Activated naive CD4-positive, alpha-beta T cell treated with anti-CD3 and anti-CD28 coated beads, Interleukin-2, amount 10 ng/mL, durations not matched to agents 7 days and 5 days (primary cell): ENCODE data around the gene TBC1D5.

Source experiments
- CTCF ChIA-PET: fragments of 350-600 bp; sonication (Branson Sonifier 250); formaldehyde crosslinking; loops from one replicate; lab custom pipeline; 2021; ENCODE audit warnings: antibody characterized with exemption; lab: Charles Lee
- DNase-seq: peaks from one replicate; pipeline ENCODE4 v3.0.0-alpha.2; 2020
- H3K27ac Mint-ChIP-seq: one replicate; pipeline ENCODE4 v1.8.0; 2021; ENCODE audit warnings: mild to moderate bottlenecking, moderate library complexity, mixed read lengths
- H3K27me3 Mint-ChIP-seq: one replicate; pipeline ENCODE4 v1.8.0; 2021; ENCODE audit warnings: mild to moderate bottlenecking, mixed read lengths
- H3K36me3 Mint-ChIP-seq: one replicate; pipeline ENCODE4 v1.8.0; 2021; ENCODE audit warnings: mixed read lengths
- H3K4me1 Mint-ChIP-seq: one replicate; pipeline ENCODE4 v1.8.0; 2021; ENCODE audit warnings: mixed read lengths
- H3K4me3 Mint-ChIP-seq: one replicate; pipeline ENCODE4 v1.8.0; 2021; ENCODE audit warnings: mild to moderate bottlenecking, moderate library complexity, mixed read lengths
- H3K9me3 Mint-ChIP-seq: one replicate; pipeline ENCODE4 v1.8.0; 2021; ENCODE audit warnings: mixed read lengths

Gene TBC1D5

DNA sequence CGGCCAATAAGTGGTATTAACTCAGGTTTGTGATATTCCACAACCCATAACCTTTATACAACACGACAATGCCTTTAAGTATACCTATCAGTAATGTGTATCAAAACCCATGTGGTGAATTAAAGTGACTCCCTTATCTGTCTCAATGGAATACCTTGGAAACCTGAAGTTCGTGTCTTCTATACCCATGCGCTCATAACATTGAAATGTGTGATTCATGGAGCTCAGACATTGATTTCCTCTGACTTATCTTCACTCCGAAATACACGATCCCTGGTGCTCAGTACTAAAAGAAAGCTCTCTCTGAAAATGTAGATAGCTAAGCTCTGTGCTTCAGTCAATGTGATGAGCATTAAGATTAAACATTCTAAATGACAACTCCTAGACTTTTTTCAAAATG is 140.3 kb downstream of the TBC1D5 start:
- Mint-ChIP-seq H3K4me1 (peaks cover 2% of the 10 kb centered on the region), H3K9me3 (peaks cover 3% of the 10 kb centered on the region), H3K27ac (no peak overlapping the region), H3K4me3 (no peak overlapping the region), H3K27me3 (no peaks in the 10 kb centered on the region), H3K36me3 (peaks cover 4% of the 10 kb centered on the region)
- no peak for DNase-seq
- CTCF ChIA-PET, result interaction anchor here (1.0 kb wide), 1 partner anchor 16 kb away, joined by 3 read pairs; no protein-coding TSS in a partner anchor

DNA sequence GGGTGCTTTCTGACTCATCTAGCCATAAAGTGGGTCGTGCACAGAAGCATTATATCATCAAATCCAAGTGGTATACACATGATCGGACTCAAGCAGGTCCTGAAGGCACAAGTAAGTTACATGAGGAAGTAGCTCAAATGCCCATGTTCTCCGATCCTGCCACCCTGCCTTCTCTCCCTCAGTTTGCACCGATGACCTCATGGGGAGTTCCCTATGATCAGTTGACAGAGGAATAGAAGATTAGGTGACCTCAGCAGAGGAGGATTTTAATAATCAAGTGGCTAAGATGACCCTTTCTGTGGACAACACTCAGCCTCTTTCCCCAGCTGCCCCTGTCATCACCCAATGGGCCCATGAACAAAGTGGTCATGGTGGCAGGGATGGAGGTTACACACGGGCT is 149.5 kb downstream of the TBC1D5 start:
- Mint-ChIP-seq H3K36me3 (peaks cover 26% of the 10 kb centered on the region), H3K4me3 (no peak overlapping the region), H3K27me3 (no peaks in the 10 kb centered on the region), H3K27ac (no peak overlapping the region), H3K9me3 (peaks cover 31% of the 10 kb centered on the region), H3K4me1 (no peaks in the 10 kb centered on the region)
- CTCF ChIA-PET, result no interaction called here
- no peak for DNase-seq

DNA sequence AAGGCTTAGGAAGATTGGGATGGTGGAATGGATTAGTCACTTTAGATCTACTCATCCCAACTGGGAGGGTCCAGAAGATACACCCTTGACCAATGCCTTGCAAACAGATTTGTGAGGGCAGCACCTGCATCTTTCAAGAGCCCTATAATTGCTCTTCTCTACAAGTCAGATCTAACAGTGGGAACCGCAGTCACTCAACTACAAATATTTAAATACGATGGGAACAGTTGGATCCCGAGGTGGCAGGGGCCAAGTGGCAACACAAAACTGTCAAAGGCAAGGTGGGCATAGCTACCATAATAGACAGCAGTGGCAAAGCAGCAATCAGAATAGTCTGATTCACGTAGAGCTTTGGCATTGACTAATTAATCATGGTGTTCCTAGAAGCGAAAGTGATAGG is 152.0 kb downstream of the TBC1D5 start:
- Mint-ChIP-seq H3K4me1 (no peaks in the 10 kb centered on the region), H3K4me3 (no peak overlapping the region), H3K27ac (no peak overlapping the region), H3K9me3 (peaks cover 31% of the 10 kb centered on the region), H3K36me3 (peaks cover 26% of the 10 kb centered on the region), H3K27me3 (no peaks in the 10 kb centered on the region)
- CTCF ChIA-PET, result no interaction called here
- DNase-seq, result no peak

DNA sequence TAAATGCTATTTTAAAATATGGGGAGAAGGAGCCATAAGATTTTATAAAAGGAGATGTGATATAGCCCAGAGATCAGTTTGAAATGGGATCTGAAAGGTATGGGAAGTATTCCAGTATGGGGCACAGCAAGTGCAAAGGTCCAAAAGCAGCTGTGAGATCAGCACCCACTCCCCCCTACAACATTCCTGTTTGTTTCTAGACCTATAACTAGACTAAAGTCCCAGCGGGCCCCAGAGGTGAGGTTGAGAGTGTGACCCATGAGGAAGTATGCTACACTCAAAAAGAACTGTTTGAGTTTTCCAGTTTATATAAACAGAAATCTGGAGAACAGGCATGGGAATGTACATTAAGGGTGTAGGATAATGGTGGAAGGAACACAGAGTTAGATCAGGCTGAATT is 152.5 kb downstream of the TBC1D5 start:
- no peak for DNase-seq
- Mint-ChIP-seq H3K9me3 (peaks cover 31% of the 10 kb centered on the region), H3K27ac (no peak overlapping the region), H3K4me1 (no peaks in the 10 kb centered on the region), H3K4me3 (no peak overlapping the region), H3K36me3 (peaks cover 24% of the 10 kb centered on the region), H3K27me3 (no peaks in the 10 kb centered on the region)
- CTCF ChIA-PET, result no interaction called here

DNA sequence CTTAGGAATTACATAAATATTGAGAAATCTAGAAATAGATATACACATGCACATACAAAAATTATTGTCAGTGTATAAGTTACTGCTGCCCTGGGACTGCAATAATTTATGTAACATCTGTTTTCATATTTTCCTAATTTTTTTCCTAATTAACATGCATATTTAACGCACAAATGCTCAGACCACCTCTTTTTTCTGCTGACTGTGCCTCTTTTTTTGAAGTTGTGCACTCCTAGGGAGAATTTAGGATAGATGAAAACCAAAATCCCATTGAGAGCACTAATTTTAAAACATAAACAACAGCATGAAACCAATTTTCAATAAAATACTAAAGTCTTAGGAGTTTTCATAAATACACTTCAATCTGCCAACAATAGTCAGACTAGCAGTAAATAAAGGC is 154.0 kb downstream of the TBC1D5 start:
- Mint-ChIP-seq H3K27me3 (no peaks in the 10 kb centered on the region), H3K4me3 (no peak overlapping the region), H3K4me1 (no peaks in the 10 kb centered on the region), H3K36me3 (peaks cover 21% of the 10 kb centered on the region), H3K9me3 (peaks cover 25% of the 10 kb centered on the region), H3K27ac (no peak overlapping the region)
- no peak for DNase-seq
- CTCF ChIA-PET, result no interaction called here

DNA sequence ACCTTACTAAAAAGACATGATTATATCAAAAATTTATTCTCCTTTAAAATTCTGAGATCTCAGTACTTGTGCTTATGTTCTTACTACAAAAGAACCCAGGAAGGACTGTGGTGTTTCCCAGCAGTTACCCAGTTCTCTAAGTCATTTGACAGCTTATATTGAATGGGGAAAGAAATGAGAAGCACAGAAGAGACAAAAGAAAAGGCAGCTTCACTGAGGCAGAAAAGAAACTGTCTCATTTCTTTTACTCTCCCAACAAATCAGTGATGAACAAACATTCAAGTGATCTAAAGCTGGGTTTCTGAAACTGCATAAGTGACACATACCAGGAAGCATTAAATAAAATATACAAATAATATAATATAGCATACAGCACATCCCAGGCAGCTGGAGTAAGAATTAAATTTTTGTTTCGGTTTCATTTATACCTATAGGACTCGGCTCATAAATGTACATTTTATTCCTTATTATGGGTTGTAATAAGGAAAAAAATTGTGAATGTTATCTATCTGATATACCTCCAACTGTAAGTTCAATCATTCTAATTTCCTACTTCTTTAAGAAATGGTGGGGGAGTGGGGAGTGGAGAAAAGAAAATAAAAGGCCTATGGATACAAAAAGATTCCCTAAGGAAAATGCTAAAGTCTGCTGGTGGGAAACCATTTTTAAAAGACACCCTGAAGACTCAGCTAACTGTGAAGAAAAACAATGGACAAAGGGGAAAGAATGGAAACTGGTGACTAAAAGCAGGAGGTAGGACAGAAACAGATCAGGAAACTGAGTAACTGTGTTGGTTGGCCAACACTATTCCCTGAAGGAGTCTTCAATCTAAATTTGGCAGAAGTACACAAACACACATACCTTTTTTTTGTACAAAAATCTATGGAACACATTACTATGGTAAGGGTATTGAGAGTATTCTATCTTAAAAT is 156.8 kb downstream of the TBC1D5 start:
- CTCF ChIA-PET, result no interaction called here
- peaks cover 15% of the 10 kb centered on the region for H3K36me3 Mint-ChIP-seq
- no peak for DNase-seq
- peaks cover 16% of the 10 kb centered on the region for H3K9me3 Mint-ChIP-seq
- no peaks in the 10 kb centered on the region for H3K4me1 Mint-ChIP-seq
- H3K27ac Mint-ChIP-seq, result no peak overlapping the region
- no peak overlapping the region for H3K4me3 Mint-ChIP-seq
- no peaks in the 10 kb centered on the region for H3K27me3 Mint-ChIP-seq

DNA sequence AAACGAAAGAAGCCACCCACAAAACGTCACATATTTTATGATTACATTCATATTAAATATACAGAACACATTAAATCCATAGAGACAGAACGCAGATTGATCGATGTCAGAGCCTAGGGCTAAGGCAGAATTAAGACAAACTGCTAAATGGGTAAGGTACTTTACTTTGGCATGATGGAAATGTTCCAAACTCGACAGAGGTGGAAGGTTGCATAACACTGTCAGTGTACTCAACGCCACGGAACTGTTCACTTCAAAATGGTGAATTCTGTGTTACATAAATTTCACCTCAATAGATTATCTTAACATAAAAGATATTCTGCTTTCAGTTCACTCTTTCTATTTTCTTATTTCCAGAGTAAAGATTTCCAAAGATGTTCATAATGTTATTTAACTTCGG is 158.4 kb downstream of the TBC1D5 start:
- CTCF ChIA-PET, result no interaction called here
- no peak for DNase-seq

DNA sequence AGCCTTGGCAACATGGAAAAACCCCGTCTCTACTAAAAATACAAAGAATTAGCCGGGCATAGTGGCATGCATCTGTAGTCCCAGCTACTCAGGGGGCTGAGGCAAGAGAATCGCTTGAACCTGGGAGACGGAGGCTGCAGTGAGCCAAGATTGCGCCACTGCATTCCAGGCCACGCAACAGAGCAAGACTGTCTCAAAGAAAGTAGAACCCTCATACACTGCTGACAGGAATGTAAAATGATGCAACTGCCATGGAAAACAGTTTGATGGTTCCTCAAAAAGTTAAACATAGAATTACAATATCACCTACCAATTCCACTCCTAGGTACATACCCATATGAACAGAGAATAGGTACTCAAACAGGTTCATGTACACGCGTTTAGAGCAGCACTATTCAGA is 158.9 kb downstream of the TBC1D5 start:
- H3K36me3 Mint-ChIP-seq, result no peaks in the 10 kb centered on the region
- H3K4me3 Mint-ChIP-seq, result no peak overlapping the region
- H3K27me3 Mint-ChIP-seq, result no peaks in the 10 kb centered on the region
- H3K27ac Mint-ChIP-seq, result no peak overlapping the region
- H3K9me3 Mint-ChIP-seq, result no peaks in the 10 kb centered on the region
- CTCF ChIA-PET, result no interaction called here
- no peak for DNase-seq
- H3K4me1 Mint-ChIP-seq, result peaks cover 2% of the 10 kb centered on the region

More for the DNA sequence above, 158.4 kb downstream of the TBC1D5 start:
- H3K36me3 Mint-ChIP-seq, result no peaks in the 10 kb centered on the region
- H3K27me3 Mint-ChIP-seq, result no peaks in the 10 kb centered on the region
- no peak overlapping the region for H3K27ac Mint-ChIP-seq
- no peaks in the 10 kb centered on the region for H3K4me1 Mint-ChIP-seq
- H3K9me3 Mint-ChIP-seq, result no peaks in the 10 kb centered on the region
- H3K4me3 Mint-ChIP-seq, result no peak overlapping the region

DNA sequence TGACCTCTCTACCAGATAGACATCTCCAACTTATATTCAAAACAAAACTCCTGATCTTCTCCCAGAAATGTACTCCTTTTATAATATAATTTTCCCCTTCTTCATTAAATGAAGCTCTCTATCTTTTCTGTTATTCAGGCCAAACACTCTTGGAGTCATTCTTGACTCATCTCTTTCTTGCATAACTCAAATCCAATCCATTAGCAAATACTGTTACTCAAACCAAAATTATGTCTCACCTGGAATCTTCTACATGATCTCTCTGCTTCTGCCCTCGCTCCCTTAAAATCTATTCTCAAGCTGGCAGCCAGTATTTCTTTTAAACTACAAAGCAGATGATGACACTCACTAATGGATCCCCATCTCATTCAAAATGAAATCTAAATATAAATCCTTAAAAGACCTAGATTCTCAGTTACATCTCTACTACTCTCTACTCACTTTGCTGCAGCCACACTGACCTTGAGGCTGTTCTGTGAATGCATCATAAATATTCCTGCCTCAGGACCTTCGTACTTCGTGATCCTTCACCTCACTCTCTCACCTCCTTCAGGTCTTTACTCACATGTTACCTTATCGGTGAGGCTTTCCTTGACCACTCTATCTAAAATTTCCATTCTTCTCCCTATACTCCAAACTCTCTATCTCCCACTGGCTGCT is 160.9 kb downstream of the TBC1D5 start:
- Mint-ChIP-seq H3K4me3 (no peak overlapping the region), H3K36me3 (no peaks in the 10 kb centered on the region), H3K27me3 (no peaks in the 10 kb centered on the region), H3K27ac (no peak overlapping the region), H3K4me1 (peaks cover 3% of the 10 kb centered on the region), H3K9me3 (no peaks in the 10 kb centered on the region)
- DNase-seq, result no peak
- CTCF ChIA-PET, result no interaction called here

DNA sequence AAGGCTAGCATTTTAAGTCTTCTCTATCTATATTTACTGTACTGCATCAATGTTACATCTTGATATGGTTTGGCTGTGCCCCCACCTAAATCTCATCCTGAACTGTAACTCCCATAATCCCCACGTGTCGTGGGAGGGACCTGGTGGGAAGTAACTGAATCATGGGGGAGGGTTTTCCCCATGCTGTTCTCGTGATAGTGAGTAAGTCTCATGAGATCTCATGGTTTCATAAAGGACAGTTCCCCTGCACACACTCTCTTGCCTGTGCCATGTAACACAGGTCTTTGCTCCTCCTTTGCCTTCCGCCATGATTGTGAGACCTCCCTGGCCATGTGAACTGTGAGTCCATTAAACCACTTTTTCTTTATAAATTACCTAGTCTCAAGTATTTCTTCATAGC is 161.5 kb downstream of the TBC1D5 start:
- H3K9me3 Mint-ChIP-seq, result no peaks in the 10 kb centered on the region
- CTCF ChIA-PET, result no interaction called here
- H3K4me1 Mint-ChIP-seq, result peaks cover 3% of the 10 kb centered on the region
- DNase-seq, result no peak
- no peak overlapping the region for H3K4me3 Mint-ChIP-seq
- no peak overlapping the region for H3K27ac Mint-ChIP-seq
- H3K27me3 Mint-ChIP-seq, result no peaks in the 10 kb centered on the region
- no peaks in the 10 kb centered on the region for H3K36me3 Mint-ChIP-seq

DNA sequence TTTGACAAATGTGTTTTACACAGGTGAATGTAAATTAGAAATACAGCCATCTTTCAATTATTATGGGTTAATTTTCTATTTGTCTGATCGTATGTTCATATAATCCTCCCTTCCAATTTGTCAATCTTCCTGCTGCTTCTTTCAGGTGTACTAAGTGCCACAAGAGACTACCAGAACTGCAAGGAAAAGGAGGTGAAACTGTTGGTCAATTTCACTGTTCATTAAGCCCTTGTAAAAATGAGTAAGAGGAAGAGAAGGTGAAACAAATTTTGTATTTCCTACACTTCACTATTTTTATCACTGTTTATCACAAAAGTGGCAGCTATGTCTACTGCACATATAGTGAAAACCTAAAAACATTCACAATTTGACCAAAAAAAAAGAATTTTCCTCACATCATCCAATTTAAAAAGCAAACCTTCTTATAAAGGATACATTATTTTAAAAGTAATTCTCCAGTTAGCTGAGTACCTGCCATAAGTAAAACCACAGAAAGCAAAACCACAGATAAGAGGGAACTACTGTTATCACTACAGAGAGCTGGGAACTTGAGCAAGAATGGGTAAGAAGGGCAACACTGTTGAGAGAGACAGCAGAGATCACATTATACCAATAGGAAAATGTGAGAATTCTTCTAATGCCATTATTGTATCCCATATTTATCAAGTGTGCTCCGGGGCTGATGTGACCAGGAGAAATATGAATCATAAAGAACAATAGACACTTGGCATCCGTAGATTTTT is 163.0 kb downstream of the TBC1D5 start:
- H3K27me3 Mint-ChIP-seq, result no peaks in the 10 kb centered on the region
- H3K36me3 Mint-ChIP-seq, result no peaks in the 10 kb centered on the region
- CTCF ChIA-PET, result no interaction called here
- H3K27ac Mint-ChIP-seq, result no peak overlapping the region
- no peaks in the 10 kb centered on the region for H3K9me3 Mint-ChIP-seq
- no peak overlapping the region for H3K4me3 Mint-ChIP-seq
- peaks cover 3% of the 10 kb centered on the region for H3K4me1 Mint-ChIP-seq
- no peak for DNase-seq

DNA sequence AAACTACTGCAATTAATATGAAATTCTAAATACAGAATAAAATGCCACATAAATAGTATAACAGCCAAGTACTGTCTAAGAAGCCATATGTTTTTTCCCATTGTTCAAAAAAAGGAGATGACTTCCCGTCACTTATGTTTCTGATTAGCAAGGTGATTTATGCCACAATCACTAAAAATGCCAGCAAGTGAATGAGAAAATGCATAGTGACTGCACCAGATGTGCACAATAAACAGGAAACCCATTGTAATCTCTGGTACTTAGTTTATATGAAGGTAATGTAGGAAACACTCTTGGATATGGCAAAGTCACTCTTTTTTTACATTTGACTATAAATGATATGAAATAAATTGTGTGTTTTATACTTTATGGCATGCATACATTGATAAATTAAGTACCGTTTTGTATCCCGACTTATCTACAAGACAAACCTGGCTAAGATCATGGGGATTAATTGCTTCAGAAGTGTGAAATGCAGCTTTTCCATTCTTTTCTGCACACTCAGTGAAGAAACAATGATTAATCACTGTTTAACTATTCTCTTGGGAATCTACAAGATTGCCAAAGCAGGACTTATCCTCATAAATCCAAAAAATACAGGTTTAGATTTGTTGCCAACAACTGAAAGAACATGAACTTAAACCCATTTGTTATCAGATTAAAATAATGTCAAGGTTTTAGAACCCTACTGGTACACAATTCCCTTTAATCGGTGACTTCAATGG is 164.5 kb downstream of the TBC1D5 start:
- Mint-ChIP-seq H3K9me3 (no peaks in the 10 kb centered on the region), H3K27me3 (no peaks in the 10 kb centered on the region), H3K4me3 (no peak overlapping the region), H3K36me3 (no peaks in the 10 kb centered on the region), H3K27ac (no peak overlapping the region), H3K4me1 (peaks cover 8% of the 10 kb centered on the region)
- no peak for DNase-seq
- CTCF ChIA-PET, result no interaction called here

DNA sequence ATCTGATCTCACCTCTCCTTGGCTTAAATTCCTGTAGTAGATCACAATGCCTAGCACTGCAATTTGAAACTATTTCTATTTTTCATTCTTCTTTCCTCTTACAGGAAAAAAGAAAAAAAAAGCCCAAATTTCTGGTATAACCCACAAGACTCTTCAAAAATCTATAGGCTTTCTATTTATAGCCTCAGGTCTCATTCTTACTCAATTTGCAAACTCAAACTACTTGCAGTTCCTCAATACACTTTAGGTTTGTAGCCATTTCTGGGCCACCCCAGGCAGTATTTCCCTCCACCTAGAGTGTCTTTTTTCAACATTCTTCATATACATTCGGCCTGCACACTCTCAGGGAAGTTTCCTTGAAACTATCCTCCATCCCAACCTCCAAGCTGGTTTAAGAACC is 169.0 kb downstream of the TBC1D5 start:
- CTCF ChIA-PET, result interaction anchor here (1.2 kb wide), 1 partner anchor 1180 kb away, joined by 3 read pairs; no protein-coding TSS in a partner anchor
- no peaks in the 10 kb centered on the region for H3K36me3 Mint-ChIP-seq

DNA sequence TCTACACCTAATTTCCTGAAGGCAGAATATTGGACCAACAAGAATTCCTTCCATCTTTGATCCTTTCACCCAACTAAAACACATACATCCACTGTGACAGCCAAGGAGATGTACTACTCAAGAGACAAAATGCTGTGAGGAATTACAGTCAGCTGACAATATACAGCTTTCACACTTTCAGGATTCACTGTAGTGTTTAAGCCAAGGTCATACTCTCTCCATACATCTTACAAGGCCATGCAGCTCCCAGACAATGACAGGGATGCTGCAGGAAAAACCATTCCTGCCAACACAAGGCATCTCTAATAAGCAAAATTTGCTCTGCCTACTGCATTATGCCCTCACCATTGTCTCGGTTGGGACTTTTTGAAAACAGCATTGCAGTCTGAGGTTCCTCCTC is 170.7 kb downstream of the TBC1D5 start:
- Mint-ChIP-seq H3K27me3 (no peaks in the 10 kb centered on the region), H3K4me3 (no peak overlapping the region), H3K36me3 (no peaks in the 10 kb centered on the region), H3K9me3 (no peaks in the 10 kb centered on the region), H3K27ac (no peak overlapping the region), H3K4me1 (peaks cover 5% of the 10 kb centered on the region)
- CTCF ChIA-PET, result no interaction called here
- no peak for DNase-seq

More for the DNA sequence above, 169.0 kb downstream of the TBC1D5 start:
- no peaks in the 10 kb centered on the region for H3K9me3 Mint-ChIP-seq
- no peak for DNase-seq
- no peaks in the 10 kb centered on the region for H3K27me3 Mint-ChIP-seq
- no peak overlapping the region for H3K4me3 Mint-ChIP-seq
- H3K27ac Mint-ChIP-seq, result no peak overlapping the region
- H3K4me1 Mint-ChIP-seq, result peaks cover 5% of the 10 kb centered on the region
